SKM-1 (cell line): ENCODE data around the gene ZNF414.
A peak's percentile ranks its signal among the peaks of the same experiment; 100 is the strongest.

Experiments
- DNase-seq: peaks from one replicate; lab custom pipeline; 2025; ENCODE audit not compliant: unreplicated experiment; lab: John Stamatoyannopoulos, UW

The ZNF414 gene

GRCh38 chr19:8491574-8491973 lies 22.4 kb downstream of the ZNF414 start:
- DNase-seq: no peak

DNA sequence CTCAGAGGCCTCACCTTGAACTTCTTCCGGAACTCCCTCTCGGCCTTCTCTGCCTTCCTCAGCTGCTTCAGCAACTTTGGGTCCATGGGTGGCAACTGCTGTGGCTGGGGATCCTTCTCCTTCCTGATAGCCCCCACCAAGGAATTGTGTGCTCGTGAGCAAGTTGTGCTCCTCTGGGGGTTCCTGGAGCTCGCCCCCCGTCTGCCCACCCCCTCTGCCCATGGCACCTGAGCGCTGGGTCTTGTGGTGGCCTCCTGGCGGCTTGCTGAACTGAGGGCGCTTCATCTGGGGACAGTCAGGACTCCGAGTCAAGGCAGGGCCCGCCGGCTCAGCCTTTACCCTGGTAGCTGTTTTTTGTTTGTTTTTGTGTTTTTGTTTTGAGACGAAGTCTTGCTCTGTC lies 23.1 kb downstream of the ZNF414 start:
- DNase-seq: no peak

DNA sequence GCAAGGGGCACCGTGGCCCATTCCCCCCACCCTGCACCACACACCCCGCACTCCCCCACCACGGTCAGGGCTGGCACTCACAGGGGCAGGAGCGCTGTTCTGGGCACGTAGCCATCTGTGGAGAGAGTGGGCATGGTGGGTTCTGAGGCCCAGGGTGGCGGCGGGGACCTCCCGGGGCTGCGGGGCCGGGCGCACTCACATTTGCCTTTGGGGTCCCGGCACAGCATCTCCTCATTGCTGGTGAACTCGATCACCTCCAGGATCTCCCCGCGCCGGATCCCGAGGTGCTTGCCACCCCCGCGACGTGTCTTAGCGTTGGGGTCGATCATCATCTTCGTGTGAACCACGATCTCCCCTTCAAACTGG lies 23.6 kb downstream of the ZNF414 start:
- DNase-seq: no peak

GRCh38 chr19:8489561-8490394 lies 24.2 kb downstream of the ZNF414 start:
- DNase-seq: no peak

DNA sequence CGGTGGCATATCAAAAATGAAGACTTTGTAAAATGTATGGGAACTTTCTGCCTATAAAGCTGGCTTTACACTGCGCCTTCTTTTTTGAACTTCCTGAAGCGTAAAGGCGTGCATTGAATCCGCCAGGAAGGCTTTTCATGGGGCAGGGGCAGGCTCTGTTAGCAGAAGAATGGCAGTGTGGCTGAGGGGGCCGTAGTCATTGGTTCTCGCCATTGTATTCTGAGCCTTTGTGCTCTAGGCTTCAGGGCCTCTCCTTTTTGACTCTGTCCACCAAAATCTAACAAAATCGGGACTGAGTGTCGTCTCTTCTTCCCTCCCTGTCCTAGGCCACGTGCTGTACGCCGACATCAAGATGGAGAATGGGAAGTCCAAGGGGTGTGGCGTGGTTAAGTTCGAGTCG lies 25.6 kb downstream of the ZNF414 start:
- no peak for DNase-seq

DNA sequence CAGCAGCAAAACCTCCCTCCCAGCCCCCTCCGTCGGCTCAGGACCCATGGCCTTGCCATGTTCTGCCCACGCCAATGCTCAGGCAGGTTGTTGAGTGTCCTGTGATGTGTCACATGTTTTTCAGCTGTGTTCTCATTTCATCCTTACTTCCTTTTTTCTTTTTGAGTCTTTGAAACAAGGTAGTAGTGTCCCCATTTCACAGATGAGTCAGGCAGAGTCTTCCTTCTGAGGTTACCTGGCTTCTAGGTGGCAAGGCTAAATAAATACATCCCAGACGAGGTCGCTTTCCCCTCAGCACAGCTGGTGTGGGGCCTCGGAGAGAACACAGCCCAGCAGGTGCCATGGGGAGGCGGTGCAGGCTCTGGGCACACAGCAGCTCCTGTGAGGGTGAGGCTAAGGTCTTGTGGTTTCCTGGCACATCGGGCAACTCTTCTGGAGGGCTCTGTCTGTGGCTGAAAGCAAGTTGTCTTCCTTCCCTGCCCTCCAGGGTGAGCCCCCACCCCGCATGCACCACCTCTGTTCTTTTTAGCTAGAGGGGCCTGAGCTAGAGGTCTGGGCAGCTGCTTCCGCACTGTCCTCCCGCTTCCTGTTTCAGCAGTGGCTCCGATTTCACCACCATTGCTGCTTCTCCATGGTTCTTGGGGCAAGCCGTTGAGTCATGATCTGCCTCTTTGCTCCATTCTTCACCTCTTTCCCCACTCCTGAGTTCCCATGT lies 26.7 kb downstream of the ZNF414 start:
- DNase-seq: peak; percentile 90

DNA sequence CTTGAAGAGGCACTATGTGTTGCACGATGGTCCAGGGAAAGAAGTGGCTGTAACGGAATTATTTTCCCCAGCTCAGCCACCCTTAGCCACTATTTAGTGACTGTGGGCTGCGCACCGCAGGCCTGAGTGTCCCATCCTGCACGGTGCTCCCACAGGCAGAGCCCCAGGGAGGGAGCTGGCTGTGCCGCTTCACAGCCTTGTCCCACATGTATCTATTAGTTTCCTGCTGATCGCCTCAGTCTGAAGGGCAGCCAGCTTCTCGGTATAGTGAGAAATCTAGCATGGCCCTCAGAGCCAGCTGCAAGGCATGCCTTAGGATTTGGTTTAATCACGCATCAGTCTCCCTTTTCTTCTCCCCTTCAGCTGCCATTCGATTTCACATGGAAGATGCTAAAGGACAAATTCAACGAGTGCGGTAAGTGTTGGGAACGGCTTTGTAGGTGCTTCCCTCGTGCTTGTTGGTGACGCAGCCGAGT lies 27.3 kb downstream of the ZNF414 start:
- no peak for DNase-seq

DNA sequence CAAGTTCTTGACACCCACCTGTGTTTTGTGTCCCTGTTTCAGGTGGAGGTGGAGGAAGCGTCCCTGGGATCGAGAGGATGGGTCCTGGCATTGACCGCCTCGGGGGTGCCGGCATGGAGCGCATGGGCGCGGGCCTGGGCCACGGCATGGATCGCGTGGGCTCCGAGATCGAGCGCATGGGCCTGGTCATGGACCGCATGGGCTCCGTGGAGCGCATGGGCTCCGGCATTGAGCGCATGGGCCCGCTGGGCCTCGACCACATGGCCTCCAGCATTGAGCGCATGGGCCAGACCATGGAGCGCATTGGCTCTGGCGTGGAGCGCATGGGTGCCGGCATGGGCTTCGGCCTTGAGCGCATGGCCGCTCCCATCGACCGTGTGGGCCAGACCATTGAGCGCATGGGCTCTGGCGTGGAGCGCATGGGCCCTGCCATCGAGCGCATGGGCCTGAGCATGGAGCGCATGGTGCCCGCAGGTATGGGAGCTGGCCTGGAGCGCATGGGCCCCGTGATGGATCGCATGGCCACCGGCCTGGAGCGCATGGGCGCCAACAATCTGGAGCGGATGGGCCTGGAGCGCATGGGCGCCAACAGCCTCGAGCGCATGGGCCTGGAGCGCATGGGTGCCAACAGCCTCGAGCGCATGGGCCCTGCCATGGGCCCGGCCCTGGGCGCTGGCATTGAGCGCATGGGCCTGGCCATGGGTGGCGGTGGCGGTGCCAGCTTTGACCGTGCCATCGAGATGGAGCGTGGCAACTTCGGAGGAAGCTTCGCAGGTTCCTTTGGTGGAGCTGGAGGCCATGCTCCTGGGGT lies 28.2 kb downstream of the ZNF414 start:
- no peak for DNase-seq

DNA sequence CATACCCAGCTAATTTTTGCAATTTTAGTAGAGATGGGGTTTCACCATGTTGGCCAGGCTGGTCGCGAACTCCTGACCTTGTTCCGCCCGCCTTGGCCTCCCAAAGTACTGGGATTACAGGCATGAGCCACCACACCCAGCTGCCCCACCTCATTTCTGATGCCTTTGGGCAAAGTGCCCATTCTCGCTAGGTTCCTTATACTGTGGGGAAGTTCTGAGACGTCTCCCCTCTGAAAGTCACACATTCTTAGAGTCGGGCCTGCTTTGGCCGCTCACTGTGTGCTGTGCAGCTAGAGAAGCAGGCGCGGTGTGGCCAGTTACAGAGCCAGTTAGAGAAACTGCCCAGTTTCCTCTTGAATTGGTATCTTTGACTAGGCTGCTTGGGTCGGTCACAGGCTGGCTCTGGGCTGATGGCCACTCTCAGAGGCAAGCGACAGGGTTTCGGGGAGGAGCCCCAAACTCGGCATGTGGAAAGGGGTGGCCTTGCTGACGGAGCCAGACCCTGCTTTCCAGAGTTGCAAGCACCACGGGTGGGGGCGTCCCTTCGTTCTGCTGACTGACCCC lies 29.6 kb downstream of the ZNF414 start:
- no peak for DNase-seq

- DNase-seq: no peak
These were observed 30.8 kb downstream of the ZNF414 start for GRCh38 chr19:8483165-8483564.

- no peak for DNase-seq
These were observed 31.3 kb downstream of the ZNF414 start for GRCh38 chr19:8482696-8483095.

GRCh38 chr19:8481616-8482015 lies 32.4 kb downstream of the ZNF414 start:
- DNase-seq: no peak

DNA sequence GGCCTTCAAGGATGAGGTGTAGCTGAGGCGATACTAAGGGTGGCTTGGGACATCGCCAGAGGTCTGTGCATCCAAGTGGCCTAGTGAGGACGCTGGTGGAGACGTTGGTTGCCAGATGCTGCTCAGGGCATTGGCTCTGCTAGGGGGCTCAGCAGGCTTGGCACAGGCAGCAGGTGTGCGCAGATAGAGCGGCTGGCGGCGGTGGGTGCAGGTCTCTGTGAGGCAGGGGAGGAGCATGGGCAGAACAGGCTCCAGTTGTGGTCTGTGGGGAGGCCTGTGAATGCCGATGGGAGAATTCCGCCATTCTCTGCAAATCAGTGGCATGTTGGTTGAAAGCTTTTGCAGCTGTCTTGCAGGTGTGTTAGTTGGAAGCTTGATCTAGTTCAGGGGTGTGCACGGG lies 32.8 kb downstream of the ZNF414 start:
- DNase-seq: no peak

- DNase-seq: no peak
These were observed 35.4 kb downstream of the ZNF414 start for GRCh38 chr19:8478598-8478997.

GRCh38 chr19:8477889-8478288 lies 36.1 kb downstream of the ZNF414 start:
- no peak for DNase-seq

DNA sequence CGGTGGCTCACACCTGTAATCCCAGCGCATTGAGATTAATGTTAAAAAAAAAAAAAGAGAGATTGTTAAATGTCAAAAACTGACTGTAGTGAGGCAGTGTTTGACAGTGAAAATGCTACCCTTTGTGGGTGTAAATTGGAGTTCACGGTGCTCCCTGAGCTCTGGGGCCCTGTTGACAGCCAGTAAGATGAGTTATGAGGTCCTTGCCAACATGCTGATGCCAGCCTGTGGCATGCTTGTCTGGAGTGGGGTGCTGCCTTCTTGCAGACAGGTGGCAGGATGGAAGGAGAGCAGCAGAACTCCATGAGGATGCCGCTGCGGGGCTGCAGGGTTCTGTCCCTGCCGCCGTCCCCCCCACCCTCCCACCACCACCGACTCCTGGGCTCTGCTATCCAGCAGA lies 37.4 kb downstream of the ZNF414 start:
- no peak for DNase-seq

- no peak for DNase-seq
These were observed 39.0 kb downstream of the ZNF414 start for GRCh38 chr19:8475005-8475404.

- no peak for DNase-seq
These were observed 40.1 kb downstream of the ZNF414 start for GRCh38 chr19:8473648-8474476.

- no peak for DNase-seq
These were observed 44.2 kb downstream of the ZNF414 start for GRCh38 chr19:8469613-8470368.
